A673 (cell line): Measurements from ENCODE around the gene VAV2. TPM values are rescaled to one million over a fixed set of nuclear protein-coding genes. Genes with fewer than 3 reads are reported as not detected.
"Not testable (repeated sequence)": the region's sequence is repeated elsewhere in the genome, so short reads cannot be mapped to it uniquely, and the experiment has no call there.

Experiments used
- BruUV-seq: library from RNA; stranded (reverse); fragments of 400-500 nt; replicated peaks from 2 replicates; lab custom pipeline; 2021; lab: Mats Ljungman, UMichigan
- CTCF ChIA-PET: fragments of 300-600 bp; sonication (Branson Sonifier 250); formaldehyde crosslinking; loops from one replicate; lab custom pipeline; 2022; ENCODE audit warnings: antibody characterized with exemption; lab: Charles Lee
- POLR2A ChIA-PET: fragments of 300-600 bp; sonication (Branson Sonifier 250); formaldehyde crosslinking; loops from one replicate; lab custom pipeline; 2022; ENCODE audit warnings: antibody characterized with exemption; ENCODE audit not compliant: low non-redundant PET; lab: Charles Lee
- DNase-seq: peaks from one replicate; pipeline ENCODE4 v3.0.0-alpha.2; 2015; ENCODE audit warnings: low spot score
- H3K27ac ChIP-seq: fragments of 200-600 bp; sonication (generic); 2 replicates; pipeline ENCODE4 v1.5.1; 2016; ENCODE audit warnings: mixed run types, low read depth, mild to moderate bottlenecking, mixed read lengths, antibody characterized with exemption, low read length; ENCODE audit not compliant: poor library complexity, severe bottlenecking
- H3K27me3 ChIP-seq: fragments of 200-600 bp; sonication (generic); replicated peaks from 2 replicates; pipeline ENCODE4 v1.6.1; 2017; ENCODE audit warnings: mixed run types, low read depth, mild to moderate bottlenecking, mixed read lengths, antibody characterized with exemption, low read length; ENCODE audit not compliant: insufficient read depth, poor library complexity
- H3K36me3 ChIP-seq: fragments of 200-600 bp; sonication (generic); 2 replicates; pipeline ENCODE4 v1.6.1; 2016; ENCODE audit warnings: mixed run types, mild to moderate bottlenecking, mixed read lengths, antibody characterized with exemption, low read length; ENCODE audit not compliant: insufficient read depth, poor library complexity, severe bottlenecking
- H3K4me1 ChIP-seq: fragments of 200-600 bp; sonication (generic); 2 replicates; pipeline ENCODE4 v1.6.1; 2017; ENCODE audit warnings: mixed run types, mild to moderate bottlenecking, mixed read lengths, antibody characterized with exemption, low read length; ENCODE audit not compliant: insufficient read depth, poor library complexity, severe bottlenecking
- H3K4me3 ChIP-seq: fragments of 200-600 bp; sonication (generic); 2 replicates; pipeline ENCODE4 v1.5.1; 2016; ENCODE audit warnings: low read depth, mixed run types, mild to moderate bottlenecking, mixed read lengths, low read length; ENCODE audit not compliant: poor library complexity, severe bottlenecking
- H3K9me3 ChIP-seq: fragments of 200-600 bp; sonication (generic); 2 replicates; pipeline ENCODE4 v1.6.1; 2016; ENCODE audit warnings: mixed run types, low read depth, mild to moderate bottlenecking, mixed read lengths, antibody characterized with exemption, low read length; ENCODE audit not compliant: poor library complexity, severe bottlenecking
- EZH2 ChIP-seq: fragments of 200-600 bp; sonication (generic); IDR thresholded peaks from 2 replicates; pipeline ENCODE4 v1.6.1; 2017; ENCODE audit warnings: borderline replicate concordance, low read depth, mild to moderate bottlenecking, mixed read lengths, antibody characterized with exemption, low read length; ENCODE audit not compliant: poor library complexity, severe bottlenecking
- intact Hi-C: fragments of 100-400 bp; cut with micrococcal nuclease; formaldehyde crosslinking; loops from one replicate; pipeline ENCODE4 v1.10.0; 2022; ENCODE audit not compliant: unreplicated experiment
- total RNA-seq: library from RNA; stranded (reverse); gene quantifications from 2 replicates; pipeline ENCODE4 v1.2.3, GENCODE V29; 2021
- TF ChIP-seq, protein P1 (sequence below): fragments of 300-800, 200-600 bp; sonication (generic); conservative IDR thresholded peaks from 2 replicates; pipeline ENCODE4 v1.5.1; 2017; ENCODE audit warnings: low read depth, mild to moderate bottlenecking, antibody characterized with exemption, low read length, moderate library complexity, mixed read lengths

VAV2 gene
- total RNA-seq, 1 experiment from 2014 or later: 16.4 TPM

DNA sequence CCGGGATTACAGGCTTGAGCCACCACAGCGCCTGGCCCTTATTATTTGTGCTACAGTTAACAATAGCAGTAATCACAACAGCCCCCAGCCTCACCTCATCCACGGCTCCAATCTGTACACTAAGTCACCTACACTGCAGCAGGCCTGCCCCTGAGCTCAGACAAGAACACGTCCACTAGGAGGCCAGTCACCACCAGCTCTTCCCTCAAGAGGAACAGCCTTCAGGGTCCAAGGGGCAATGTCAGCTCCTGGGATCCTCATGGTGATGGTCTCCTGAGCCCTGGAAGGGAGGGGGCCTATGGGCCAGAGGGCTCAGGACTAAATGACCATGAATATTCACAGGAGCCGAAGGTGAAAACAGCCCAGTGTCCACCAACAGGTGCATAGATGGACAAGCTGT is 67.7 kb downstream of the VAV2 start:
- Histone ChIP-seq H3K4me3 (no peak overlapping the region), H3K9me3 (no peaks in the 10 kb centered on the region), H3K4me1 (no peaks in the 10 kb centered on the region), H3K27me3 (no peaks in the 10 kb centered on the region), H3K27ac (no peak overlapping the region), H3K36me3 (no peaks in the 10 kb centered on the region)
- POLR2A ChIA-PET: no interaction called here
- no TSS peak for BruUV-seq
- DNase-seq: no peak
- TF ChIP-seq EZH2: no peak
- TF ChIP-seq, protein P1, sequence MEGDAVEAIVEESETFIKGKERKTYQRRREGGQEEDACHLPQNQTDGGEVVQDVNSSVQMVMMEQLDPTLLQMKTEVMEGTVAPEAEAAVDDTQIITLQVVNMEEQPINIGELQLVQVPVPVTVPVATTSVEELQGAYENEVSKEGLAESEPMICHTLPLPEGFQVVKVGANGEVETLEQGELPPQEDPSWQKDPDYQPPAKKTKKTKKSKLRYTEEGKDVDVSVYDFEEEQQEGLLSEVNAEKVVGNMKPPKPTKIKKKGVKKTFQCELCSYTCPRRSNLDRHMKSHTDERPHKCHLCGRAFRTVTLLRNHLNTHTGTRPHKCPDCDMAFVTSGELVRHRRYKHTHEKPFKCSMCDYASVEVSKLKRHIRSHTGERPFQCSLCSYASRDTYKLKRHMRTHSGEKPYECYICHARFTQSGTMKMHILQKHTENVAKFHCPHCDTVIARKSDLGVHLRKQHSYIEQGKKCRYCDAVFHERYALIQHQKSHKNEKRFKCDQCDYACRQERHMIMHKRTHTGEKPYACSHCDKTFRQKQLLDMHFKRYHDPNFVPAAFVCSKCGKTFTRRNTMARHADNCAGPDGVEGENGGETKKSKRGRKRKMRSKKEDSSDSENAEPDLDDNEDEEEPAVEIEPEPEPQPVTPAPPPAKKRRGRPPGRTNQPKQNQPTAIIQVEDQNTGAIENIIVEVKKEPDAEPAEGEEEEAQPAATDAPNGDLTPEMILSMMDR: no peak
- intact Hi-C loops: no loop called here
- CTCF ChIA-PET: no interaction called here

DNA sequence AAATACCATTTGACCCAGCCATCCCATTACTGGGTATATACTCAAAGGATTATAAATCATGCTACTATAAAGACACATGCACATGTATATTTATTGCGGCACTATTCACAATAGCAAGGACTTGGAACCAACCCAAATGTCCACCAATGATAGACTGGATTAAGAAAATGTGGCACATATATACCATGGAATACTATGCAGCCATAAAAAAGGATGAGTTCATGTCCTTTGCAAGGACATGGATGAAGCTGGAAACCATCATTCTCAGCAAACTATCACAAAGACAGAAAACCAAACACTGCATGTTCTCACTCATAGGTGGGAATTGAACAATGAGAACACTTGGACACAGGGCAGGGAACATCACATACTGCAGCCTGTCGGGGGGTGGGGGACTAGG is 68.5 kb downstream of the VAV2 start:
- H3K4me3 ChIP-seq, BruUV-seq, H3K9me3 ChIP-seq, DNase-seq, CTCF ChIA-PET, H3K4me1 ChIP-seq, POLR2A ChIA-PET, H3K27me3 ChIP-seq, intact Hi-C loops, H3K27ac ChIP-seq, H3K36me3 ChIP-seq: not testable (repeated sequence)

DNA sequence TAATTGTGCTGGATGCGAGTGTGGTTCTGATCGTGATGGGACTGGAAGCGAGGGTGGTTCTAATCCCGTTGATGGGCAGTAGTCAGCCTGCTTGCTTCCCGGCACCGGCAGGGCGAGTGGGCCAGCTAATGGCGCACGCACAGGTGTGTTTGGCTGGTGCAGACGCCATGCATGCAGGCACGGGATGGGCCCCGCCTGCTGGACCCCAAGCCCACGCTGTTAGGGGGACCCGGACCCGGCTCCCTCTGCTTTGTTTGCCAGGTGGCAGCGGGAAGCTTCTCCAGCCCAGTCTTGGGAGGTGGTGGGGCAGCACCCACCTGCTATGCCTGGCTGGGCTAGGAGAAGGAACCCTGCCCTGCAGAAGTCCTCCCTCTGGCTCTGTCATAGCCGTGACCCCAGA is 70.3 kb downstream of the VAV2 start:
- DNase-seq: no peak
- ChIA-PET POLR2A (no interaction called here), CTCF (no interaction called here)
- H3K4me1 ChIP-seq: no peaks in the 10 kb centered on the region
- H3K27me3 ChIP-seq: no peaks in the 10 kb centered on the region
- TF ChIP-seq, protein P1: no peak
- TF ChIP-seq EZH2: no peak
- no peak overlapping the region for H3K27ac ChIP-seq
- H3K36me3 ChIP-seq: no peaks in the 10 kb centered on the region
- H3K9me3 ChIP-seq: no peaks in the 10 kb centered on the region
- no TSS peak for BruUV-seq
- intact Hi-C loops: no loop called here
- H3K4me3 ChIP-seq: no peak overlapping the region

DNA sequence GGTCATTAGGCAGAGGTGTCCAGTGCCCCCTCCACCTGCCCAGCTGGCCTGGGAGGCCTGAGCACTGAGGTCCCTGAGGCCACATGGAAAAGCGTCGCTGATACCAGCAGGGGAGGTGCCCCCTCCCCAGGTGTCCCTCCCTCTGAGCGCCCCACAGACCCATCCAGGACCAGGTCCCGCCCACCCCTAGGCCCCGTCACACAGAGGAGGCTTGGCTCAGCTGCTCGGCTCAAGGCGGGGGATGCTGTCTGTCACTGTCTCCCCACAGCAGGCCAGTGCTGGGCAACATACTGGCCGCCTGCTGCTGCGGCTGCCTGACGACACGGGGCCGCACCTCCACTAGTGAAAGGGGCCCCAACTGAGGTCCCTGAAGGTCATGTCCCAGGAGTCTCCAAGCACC is 71.7 kb downstream of the VAV2 start:
- CTCF ChIA-PET: no interaction called here
- intact Hi-C loops: no loop called here
- no TSS peak for BruUV-seq

More for the DNA sequence above, 71.7 kb downstream of the VAV2 start:
- POLR2A ChIA-PET: no interaction called here
- no peaks in the 10 kb centered on the region for H3K27me3 ChIP-seq
- peaks cover 8% of the 10 kb centered on the region for H3K4me1 ChIP-seq
- DNase-seq: no peak
- no peak overlapping the region for H3K4me3 ChIP-seq
- H3K9me3 ChIP-seq: no peaks in the 10 kb centered on the region
- no peaks in the 10 kb centered on the region for H3K36me3 ChIP-seq
- TF ChIP-seq, protein P1: no peak
- no peak for TF ChIP-seq EZH2
- no peak overlapping the region for H3K27ac ChIP-seq
